ENCODE measurements around the gene PHF21A. TPM values are rescaled to one million over a fixed set of nuclear protein-coding genes. Genes with fewer than 3 reads are reported as not detected.

The PHF21A gene
- total and polyA plus RNA-seq, 2 donors (not counting 3 experiments of a cell fraction or from before 2014, with no cell fraction given): 14.1 to 30.5 TPM

DNA sequence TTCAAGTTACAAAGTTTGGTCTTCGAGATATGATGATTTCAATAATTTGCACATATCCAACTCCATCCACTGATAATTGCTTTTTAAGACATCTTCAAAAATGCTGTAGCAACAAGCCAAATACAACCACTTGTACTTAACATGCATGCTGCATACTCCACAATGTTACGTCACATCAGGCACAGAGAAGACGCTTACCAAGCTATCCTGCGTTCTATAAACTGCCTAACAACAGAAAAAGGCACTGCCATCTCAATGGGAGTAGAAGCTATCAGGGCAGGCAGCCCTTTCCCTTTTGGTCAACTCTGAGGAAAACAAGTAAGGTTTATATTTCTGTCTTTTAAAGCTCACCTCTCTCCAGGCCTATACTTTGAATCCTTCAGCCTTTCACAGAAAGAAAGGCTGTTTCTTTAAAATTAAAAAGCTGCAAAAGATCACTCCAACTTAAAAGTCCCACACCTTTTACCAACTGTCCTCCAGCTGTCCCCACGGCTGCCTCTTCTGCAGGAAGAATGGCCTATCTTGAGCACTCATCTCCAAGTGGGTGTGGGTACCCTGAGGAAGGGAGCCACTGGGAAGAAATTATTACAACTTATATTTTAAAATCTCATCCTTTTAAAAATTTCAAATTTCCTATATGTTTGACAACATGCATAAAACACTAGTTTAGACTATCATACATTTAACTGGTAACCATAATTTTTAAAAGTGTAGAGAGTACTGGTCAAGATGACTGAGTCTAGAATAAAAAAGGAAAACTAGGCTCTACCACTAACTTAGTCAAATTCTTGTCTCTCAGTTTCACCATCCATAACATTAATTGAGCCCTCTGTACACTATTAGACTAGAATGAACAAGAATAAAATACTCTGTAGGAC, 14.5 kb downstream of the PHF21A start:
- BruUV-seq (replicated peaks): no TSS peak
- H3K27me3 ChIP-seq (ENCODE audit: control insufficient read depth in 2 of 2, insufficient read depth in 2 of 2, low read length in 2 of 2): no peaks in the 10 kb centered on the region
- POLR2A ChIA-PET: no interaction called here
- no peak for FAIRE-seq
- H3K9me1 ChIP-seq (replicated peaks; ENCODE audit: control insufficient read depth, extremely low read depth, insufficient read depth, low read length): no peaks in the 10 kb centered on the region
- dilution Hi-C loops (cut with MboI; ENCODE audit: extremely low pct_ligation_motif_present, low sequenced_read_pairs) (no loop called here), intact Hi-C loops (cut with micrococcal nuclease) (no loop called here)
- no peaks in the 10 kb centered on the region for H3K9me3 ChIP-seq (replicated peaks; ENCODE audit: control insufficient read depth, insufficient read depth, low read length)
- no peak overlapping the region for H3K4me2 ChIP-seq (ENCODE audit: insufficient read depth, low read length)
- H3K4me3 ChIP-seq (replicated peaks in 1 of 3; ENCODE audit: insufficient read depth in 1 of 3, low read depth in 1 of 3, low read length in 3 of 3): no peak overlapping the region
- CTCF ChIA-PET: no interaction called here
- no peaks in the 10 kb centered on the region for H3K36me3 ChIP-seq (ENCODE audit: control insufficient read depth in 2 of 2, extremely low read depth in 1 of 2, insufficient read depth in 2 of 2, low read length in 2 of 2)
- DNase-seq (ENCODE audit: low read depth, low spot score): no peak
- no peak overlapping the region for H3K27ac ChIP-seq (ENCODE audit: insufficient read depth, low read depth, low read length)
- peaks cover 1% of the 10 kb centered on the region for H3K79me2 ChIP-seq (ENCODE audit: control insufficient read depth, insufficient read depth, low read length)
- no peak overlapping the region for H3K9ac ChIP-seq (replicated peaks; ENCODE audit: extremely low read depth, insufficient read depth, low read length)
- no peak overlapping the region for H2AFZ ChIP-seq (ENCODE audit: low read depth, low read length)
- peaks cover 1% of the 10 kb centered on the region for H4K20me1 ChIP-seq (replicated peaks; ENCODE audit: control insufficient read depth, extremely low read depth, insufficient read depth, low read length)
- TF ChIP-seq MYC (IDR thresholded peaks at IDR 0.05; ENCODE audit: low read depth, low read length) (no peak), POLR2AphosphoS5 (IDR thresholded peaks at IDR 0.05; ENCODE audit: insufficient read depth, low read depth, low read length) (no peak), POLR2A (IDR thresholded peaks at IDR 0.05; ENCODE audit: low read depth, low read length) (no peak), FOS (IDR thresholded peaks at IDR 0.05; ENCODE audit: borderline replicate concordance, insufficient read depth, low read length) (no peak), EZH2 (IDR thresholded peaks at IDR 0.05; ENCODE audit: borderline replicate concordance, low read depth, low read length, severe bottlenecking) (no peak), GATA2 (IDR thresholded peaks at IDR 0.05; ENCODE audit: insufficient read depth, insufficient read length, low read depth, low read length) (no peak), JUN (IDR thresholded peaks at IDR 0.05; ENCODE audit: borderline replicate concordance, insufficient read depth, insufficient read length, low read depth) (no peak)
- TF ChIP-seq, protein P1, sequence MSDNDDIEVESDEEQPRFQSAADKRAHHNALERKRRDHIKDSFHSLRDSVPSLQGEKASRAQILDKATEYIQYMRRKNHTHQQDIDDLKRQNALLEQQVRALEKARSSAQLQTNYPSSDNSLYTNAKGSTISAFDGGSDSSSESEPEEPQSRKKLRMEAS (IDR thresholded peaks at IDR 0.05; ENCODE audit: insufficient read depth, insufficient read length): no peak
- TF ChIP-seq, protein P2, sequence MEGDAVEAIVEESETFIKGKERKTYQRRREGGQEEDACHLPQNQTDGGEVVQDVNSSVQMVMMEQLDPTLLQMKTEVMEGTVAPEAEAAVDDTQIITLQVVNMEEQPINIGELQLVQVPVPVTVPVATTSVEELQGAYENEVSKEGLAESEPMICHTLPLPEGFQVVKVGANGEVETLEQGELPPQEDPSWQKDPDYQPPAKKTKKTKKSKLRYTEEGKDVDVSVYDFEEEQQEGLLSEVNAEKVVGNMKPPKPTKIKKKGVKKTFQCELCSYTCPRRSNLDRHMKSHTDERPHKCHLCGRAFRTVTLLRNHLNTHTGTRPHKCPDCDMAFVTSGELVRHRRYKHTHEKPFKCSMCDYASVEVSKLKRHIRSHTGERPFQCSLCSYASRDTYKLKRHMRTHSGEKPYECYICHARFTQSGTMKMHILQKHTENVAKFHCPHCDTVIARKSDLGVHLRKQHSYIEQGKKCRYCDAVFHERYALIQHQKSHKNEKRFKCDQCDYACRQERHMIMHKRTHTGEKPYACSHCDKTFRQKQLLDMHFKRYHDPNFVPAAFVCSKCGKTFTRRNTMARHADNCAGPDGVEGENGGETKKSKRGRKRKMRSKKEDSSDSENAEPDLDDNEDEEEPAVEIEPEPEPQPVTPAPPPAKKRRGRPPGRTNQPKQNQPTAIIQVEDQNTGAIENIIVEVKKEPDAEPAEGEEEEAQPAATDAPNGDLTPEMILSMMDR (IDR thresholded peaks at IDR 0.05; ENCODE audit: extremely low read depth in 1 of 2, insufficient read depth in 1 of 2, low read depth in 1 of 2, low read length in 2 of 2): no peak
- H3K4me1 ChIP-seq (ENCODE audit: control insufficient read depth, extremely low read depth, insufficient read depth, low read length): peaks cover 5% of the 10 kb centered on the region

All from endothelial cell of umbilical vein (primary cell).